OCI-LY7 (cell line): Measurements from ENCODE around the gene CFAP298.

ENCODE experiments used
- EZH2phosphoT487 ChIP-seq: fragments of 200-600 bp; sonication (generic); IDR thresholded peaks from 2 replicates; pipeline ENCODE4 v1.6.1; 2018; ENCODE audit warnings: low read depth, borderline replicate concordance, mild to moderate bottlenecking, mixed run types, antibody characterized with exemption, low read length, moderate library complexity, mixed read lengths
- TF ChIP-seq, protein P1 (sequence below): fragments of 200-600 bp; sonication (generic); conservative IDR thresholded peaks from 2 replicates; pipeline ENCODE4 v1.5.1; 2014; ENCODE audit warnings: mild to moderate bottlenecking, antibody characterized with exemption, low read length, moderate library complexity, mixed read lengths

DNA sequence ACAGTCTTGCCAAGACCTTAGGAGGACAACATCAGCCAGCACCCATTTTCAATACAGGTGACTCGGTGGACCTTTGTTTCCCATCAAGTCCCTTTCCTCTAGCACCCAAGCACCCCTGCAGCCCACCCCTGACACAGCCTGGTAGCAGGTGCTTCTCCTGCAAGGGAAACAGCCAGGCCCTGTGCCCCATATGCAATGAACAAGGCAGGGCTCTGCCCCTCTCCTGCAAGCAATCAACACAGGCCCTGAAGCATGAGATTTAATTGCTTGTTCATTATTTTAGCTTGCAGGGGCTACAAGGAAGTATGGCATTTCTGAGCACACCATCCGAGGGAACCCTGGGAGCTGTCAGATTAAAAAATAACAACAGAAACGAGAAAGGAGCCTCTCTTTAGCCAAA is 62.3 kb downstream of the CFAP298 start:
- TF ChIP-seq, protein P1, sequence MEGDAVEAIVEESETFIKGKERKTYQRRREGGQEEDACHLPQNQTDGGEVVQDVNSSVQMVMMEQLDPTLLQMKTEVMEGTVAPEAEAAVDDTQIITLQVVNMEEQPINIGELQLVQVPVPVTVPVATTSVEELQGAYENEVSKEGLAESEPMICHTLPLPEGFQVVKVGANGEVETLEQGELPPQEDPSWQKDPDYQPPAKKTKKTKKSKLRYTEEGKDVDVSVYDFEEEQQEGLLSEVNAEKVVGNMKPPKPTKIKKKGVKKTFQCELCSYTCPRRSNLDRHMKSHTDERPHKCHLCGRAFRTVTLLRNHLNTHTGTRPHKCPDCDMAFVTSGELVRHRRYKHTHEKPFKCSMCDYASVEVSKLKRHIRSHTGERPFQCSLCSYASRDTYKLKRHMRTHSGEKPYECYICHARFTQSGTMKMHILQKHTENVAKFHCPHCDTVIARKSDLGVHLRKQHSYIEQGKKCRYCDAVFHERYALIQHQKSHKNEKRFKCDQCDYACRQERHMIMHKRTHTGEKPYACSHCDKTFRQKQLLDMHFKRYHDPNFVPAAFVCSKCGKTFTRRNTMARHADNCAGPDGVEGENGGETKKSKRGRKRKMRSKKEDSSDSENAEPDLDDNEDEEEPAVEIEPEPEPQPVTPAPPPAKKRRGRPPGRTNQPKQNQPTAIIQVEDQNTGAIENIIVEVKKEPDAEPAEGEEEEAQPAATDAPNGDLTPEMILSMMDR = no peak
- TF ChIP-seq EZH2phosphoT487 = no peak
